GM21717 (cell line): ENCODE measurements around the gene NKD1.

Experiments used
- ATAC-seq: cut with Tn5 transposase; IDR thresholded peaks from one replicate; pipeline ENCODE4 v1.9.1; 2021; ENCODE audit warnings: mild to moderate bottlenecking, moderate library complexity; ENCODE audit not compliant: unreplicated experiment

Gene NKD1

DNA sequence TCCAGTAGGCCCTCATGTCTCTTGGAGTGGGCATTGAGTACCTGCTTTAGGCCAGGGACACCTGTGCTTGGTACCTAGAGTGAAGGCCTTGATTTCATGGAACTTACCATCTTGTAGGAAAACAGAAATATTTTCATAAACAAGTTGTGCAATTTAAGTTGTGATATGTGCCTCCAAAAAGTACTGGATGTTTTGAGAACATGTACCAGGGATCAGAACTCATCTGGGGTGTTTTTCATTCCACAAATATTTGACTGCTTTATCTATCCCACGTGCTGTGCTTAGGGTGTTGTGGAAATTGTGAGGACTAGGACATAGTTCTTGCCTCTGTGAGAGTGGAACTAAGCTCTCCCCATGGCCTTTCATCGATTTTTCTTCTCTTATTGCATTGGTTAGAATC is 8.8 kb downstream of the NKD1 start:
- ATAC-seq: no peak

DNA sequence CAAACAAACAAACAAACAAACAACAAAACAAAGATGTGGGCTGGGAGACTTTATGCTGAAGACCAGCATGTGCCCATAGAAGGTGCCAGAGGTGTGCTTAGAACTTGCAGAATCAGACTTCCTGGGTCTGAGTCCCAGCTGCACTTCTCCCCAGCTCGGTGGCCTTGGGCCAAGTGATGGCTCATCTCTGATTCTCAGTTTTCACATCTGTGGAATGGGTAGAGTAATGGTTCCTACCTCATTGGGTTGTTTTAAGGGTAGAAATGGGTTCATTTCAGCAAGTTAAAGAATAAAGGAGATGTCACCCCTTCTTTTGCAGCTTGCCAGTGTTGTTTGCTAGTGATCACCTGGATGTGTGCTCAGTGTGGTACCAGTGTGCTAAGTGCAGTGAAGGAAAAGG is 10.7 kb downstream of the NKD1 start:
- no peak for ATAC-seq

DNA sequence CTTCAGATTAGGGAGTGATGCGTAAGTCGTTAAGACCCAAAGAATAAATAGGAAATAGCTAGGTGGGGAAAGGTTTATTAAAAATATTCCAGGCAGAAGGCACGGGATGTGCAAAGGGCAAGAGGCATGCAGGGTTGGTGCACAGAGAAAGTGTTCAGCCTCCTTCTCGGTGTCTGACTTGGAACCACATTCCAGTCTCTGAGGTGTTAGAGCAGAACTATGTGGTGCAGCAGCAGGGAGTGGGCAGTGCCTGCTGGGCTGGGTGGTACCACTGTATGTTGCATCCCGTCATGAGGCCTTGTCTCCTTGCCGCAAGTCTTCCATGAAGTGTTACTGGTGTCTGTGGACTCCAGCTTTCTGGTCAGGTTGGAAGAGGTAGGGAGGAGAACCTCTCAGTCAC is 11.1 kb downstream of the NKD1 start:
- no peak for ATAC-seq

DNA sequence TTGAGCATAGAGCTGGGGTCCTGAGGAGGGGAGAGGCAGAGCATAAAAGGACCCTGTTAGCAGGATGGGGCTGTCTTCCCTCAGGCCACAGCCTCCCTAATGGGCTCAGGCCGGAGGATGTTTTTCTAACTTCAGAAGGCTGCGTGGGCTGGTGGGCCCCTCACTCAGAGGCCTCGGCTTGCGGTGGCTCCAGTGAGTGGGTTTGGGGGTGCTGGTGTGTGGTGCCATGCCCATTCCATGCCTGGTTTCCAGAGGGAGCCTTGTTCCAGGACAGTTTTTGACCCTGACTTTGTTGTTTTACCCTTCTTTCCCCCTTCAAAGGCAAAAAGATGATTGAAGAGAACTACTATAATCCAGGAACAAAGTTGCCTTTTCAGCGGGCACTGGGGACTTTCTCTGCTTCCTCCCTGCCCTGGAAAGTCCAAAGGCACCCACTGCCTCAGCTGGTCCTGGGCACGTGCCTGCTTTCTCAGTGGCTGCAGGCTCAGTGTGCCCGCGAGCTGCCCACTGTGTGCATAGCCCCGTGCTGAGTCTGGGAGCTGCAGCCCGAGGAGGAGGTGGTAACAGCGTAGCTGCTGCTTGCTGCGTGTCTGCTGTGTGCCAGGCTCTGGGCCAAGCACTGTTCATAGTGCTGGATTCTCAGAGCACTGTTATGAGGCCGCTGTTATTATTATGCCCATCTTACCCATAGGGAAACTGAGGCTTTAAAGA is 11.8 kb downstream of the NKD1 start:
- ATAC-seq: no peak

DNA sequence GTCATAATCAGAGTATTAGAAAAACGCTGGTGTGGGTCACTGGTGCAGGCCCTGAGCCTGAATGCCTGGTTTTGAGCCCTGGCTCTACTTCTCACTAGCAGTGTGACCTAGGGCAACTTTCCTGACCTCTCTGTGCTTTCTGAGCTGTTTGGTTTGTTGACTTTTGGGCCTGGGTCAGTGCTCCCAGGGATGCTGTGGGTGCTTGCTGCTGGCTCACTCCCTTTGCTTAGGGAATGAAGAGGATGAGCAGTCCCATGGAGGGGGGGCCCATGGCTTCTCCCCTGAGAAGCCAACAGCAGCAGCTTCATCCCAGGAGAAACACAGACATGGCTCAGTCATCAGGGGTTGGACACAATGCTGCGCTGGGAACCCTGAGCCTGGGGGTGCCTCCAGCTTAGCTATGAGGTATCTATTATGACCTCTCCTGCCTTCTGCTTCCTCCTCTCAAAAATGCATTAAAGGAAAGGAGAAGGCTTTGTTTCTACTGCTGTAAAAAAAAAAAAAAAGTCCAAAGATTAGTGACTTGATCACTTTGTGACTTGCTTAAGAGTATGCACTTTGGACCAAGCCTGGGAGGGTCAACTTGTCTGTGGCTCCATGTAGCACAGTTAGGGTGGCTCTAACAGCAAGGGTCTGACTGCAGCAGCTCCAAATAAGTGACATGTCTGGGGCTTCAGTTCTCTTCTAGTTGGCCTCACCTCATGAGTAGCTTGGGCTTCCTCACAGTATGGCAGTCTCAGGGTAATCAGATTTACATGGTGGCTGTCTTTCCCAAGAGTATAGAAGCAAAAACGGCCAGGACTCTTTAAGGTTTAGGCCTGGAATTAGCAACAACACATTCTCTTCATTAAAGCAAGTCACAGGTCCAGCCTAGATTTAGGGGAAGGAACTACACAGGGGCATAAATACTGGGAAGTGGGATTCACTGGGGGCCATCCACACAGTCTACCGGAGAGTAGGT is 13.0 kb downstream of the NKD1 start:
- no peak for ATAC-seq

DNA sequence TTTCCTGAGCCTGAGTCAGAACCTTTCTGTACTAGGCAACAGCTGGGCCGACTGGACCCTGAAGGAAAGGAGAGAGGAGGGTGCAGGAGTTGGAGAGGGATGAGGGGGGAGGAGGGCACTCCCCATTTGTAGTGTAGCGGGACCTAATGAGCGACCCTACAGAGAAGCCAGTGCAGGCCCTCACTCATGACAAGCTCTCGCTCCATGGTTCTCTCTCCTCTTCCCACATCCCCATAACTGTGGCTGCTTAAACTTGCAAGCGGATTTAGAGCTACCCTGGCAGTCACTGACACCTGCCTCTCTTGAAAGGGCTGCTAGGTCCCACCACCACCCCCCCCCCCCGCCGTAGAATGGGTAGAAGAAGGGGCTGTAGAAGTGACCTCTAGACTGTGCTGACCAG is 14.5 kb downstream of the NKD1 start:
- ATAC-seq: no peak

DNA sequence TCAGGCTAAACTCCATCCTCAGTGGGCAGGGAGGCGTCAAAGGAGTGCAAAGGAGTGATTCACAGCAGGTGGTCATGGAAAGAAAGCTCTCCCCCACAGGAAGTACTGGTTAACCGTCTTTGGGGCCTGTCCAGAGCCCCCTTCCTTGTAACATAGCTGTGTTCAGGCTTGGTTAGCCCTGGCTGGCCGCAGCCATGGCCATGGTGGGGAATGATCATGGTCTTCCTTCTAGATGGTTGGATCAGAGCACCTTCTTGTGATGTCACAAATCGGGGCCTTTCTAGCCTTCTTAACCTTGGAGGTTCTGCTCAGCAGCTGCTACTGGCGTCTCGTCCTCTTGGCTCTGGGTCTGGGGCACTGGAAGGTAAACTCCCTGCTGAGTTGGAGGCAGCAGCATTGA is 15.8 kb downstream of the NKD1 start:
- ATAC-seq: no peak

DNA sequence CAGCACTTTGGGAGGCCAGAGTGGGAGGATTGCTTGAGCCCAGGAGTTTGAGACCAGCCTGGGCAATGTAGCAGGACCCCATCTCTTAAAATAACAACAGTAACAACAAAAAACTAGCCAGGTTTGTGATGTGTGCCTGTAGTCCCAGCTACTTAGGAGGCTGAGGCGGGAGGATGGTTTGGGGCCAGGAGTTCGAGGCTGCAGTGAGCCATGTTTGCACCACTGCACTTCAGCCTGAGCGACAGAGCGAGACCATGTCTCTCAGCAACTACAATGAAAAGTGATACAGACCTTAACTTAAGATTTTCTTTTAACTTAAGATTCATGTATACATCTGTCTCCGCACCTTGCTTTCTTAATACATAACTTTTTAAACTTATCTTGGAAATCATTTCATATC is 17.2 kb downstream of the NKD1 start:
- ATAC-seq: no peak

DNA sequence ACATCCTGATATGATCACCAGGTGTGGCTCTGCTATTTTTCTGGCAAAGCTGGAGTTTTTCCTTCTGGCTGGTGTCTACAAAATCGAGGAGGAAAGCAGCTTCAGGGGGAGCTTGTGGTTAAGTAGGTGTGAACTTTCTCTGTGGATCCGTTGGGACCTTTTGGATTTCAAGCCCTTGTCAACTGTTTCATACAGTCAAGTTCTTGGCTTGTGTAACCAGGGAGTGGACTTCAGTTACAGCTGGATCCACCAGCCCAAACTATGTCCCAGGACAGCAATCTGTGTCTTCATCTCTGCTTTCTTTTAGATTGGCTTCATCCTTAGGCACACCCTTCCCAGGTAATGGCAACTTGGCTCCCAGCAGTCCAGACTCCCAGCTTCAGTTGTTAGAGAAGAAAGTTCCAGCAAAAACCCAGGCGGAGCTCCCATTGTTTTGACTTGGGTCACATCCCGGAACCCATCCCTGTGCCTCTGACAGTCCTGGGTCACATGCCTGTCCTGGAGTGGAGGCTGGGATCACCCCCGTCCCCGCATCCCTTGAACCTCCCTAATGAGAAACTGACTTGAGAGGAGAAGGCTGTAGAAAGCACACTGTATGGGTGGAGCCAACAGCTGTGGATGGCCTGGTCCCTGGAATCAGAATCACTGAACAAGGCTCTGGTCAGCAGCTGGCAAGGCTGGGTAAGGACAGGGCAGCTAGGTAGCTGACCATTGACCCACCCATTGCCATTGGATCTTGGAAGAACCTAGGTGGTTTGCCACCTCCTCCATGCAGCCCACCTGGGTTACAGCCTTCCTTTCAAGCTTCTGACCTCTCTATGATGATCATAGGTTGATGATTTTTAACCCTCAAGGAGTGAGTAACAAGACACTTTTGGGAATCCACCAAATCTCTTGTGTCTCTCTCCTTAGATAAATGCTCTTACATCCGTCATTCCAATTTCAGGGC is 18.1 kb downstream of the NKD1 start:
- ATAC-seq: no peak

DNA sequence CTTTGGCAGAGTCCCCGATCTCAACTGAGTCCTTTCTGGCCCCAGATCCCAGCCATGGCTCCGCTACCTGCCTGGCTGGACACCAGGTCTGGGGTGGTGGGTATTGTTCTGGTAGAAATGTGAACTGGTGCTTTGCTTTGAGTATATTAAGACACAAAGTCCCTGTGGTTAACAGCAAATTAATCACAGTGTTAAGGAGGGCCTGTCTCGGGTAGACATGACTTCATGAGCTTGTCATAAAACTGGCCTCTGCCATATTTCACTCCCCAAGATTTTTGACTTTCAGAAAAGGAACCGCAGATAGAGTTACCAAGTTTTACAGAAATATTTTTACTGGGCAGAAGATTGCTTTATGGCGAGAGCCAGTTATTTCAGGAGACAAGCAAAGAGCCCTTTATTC is 19.5 kb downstream of the NKD1 start:
- ATAC-seq: no peak

DNA sequence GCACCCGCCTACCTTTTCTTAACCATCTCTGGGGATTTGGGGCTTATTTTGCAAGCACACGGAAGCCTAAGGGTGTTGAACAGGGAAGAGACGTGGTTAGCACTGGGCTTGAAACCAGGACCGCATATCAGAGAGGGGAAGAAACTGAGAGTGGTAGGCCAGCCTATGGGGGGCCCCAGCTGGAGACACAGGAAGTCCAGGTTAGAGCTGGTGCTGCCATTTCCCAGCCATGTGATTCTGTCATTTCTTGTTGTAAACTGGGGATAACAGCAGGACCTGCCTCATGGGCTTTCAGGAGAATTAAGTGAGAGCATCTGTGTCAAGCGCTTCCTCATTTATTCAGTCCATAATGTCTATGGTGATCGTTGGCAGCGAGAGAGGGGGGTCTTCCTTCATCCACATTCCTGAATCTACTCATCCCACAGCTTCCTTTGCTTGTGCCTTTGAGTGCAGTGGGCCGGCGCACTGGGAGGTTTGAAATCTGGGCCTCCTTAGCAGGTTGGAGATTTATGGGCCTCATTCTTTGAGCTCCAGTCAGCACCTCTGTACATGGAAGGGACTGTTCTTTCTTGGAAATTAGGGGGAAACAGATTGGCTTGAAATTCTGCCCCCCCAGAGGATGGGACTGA is 20.1 kb downstream of the NKD1 start:
- ATAC-seq: no peak

DNA sequence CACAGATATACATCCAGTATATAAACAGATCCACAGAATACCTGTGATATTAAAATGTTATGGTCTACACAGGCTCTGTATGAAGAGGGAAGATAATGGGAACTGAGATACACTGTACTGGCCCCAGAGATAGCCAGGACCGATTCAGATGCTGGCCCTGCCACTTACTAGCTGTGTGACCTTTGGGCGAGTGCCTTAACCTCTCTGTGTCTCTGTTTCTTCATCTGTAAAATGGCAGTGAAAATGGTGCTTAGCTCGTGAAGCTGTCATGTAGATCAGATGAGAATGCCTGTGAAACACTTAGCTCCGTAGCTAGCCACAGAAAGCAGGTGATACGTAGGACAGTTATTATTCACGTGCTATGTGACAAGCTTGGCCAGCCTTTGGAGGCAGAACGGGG is 22.2 kb downstream of the NKD1 start:
- no peak for ATAC-seq

DNA sequence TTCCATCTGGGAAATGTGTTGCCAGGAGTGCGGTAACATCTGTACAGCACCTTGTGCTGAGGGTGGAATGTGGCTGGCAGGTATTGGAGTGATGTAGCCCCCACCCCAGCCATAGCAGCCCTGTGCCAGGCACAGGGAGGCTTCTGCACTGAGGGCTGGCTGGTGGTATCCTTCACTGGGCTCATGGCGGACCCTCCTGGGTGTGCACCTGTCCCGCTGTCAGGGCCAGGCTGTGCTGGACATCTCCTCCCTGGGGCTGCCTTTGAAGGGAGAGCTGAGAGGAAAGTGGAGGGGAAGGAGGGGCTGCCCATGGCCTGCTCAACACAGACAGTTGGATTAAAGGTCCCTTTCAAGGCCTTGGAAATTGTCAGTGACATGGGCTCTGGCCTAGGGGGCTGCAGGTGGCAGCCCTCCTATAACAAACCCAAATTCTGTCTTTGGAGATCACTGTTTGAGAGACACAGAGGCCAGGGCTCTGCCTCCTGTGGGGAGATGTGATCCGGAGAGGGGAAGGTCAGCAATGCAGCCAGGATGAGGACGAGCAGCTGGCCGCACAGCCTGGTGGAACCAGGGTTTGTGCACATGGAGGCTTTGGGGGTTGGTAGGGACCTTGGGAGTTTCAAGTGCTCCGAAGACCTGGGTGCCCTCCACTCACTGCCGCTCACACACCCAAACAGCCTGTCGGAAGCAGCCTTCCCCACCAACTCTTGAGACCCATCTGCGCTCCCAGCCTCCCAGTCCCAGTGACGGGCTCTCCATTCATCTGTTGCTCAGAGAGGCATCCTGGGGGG is 22.8 kb downstream of the NKD1 start:
- no peak for ATAC-seq

DNA sequence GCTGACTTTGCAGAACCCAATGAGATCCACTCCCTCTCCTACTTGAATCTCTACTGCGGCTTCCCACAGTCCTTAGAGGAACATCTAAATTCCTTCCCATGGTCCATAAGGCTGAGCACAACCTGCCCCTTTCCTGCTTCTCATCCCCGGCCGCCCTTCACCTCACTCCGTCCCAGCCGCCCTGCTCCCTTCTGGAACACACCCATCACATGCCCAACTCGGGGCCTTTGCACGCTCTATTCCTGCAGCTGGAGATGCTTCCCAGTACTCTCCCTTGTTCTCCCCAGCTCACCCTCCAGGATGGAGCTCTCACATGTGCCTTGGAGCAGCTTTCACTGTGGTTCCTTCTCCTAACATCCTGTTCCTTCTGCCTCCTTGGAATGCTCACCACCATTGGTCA is 23.6 kb downstream of the NKD1 start:
- no peak for ATAC-seq

DNA sequence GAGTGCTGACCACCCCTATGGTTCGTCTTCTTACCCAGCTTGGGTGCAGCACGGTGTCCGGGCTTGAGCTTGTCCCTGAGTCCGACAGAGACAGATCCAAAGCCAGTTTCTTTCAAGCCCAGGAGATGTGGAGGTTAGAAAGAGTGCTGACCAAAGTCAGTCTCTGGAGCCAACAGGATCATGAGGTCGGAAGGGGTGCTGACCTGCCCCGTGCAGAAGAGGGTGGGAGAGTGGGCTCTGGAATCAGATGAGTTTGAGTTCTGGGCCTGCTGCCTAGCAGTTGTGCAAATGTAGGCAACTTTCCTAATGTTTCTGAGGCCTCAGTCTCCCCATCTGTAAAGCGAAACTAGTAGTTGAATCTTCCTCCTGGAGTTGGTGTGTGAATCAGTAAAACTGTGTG is 24.5 kb downstream of the NKD1 start:
- no peak for ATAC-seq

DNA sequence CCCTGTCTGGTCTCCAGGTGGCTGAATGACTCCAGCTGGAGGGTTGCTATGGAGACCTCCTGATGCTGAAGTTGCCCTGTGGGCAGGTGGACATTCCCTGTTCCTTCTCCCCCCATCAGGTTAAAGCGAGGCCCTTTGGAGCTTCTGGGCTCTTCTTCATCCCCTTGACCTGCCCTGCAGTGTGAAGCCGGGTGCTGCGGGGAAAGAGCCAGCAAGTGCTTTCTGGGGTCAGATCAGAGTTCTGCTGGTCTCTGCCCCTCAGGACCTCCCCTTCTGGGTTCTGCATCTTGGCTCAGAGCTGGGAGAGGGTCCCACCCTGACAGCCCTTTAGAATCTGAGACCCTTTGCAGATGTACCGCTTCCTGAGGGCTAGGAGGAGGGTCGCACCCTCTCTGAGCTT is 25.1 kb downstream of the NKD1 start:
- ATAC-seq: no peak

DNA sequence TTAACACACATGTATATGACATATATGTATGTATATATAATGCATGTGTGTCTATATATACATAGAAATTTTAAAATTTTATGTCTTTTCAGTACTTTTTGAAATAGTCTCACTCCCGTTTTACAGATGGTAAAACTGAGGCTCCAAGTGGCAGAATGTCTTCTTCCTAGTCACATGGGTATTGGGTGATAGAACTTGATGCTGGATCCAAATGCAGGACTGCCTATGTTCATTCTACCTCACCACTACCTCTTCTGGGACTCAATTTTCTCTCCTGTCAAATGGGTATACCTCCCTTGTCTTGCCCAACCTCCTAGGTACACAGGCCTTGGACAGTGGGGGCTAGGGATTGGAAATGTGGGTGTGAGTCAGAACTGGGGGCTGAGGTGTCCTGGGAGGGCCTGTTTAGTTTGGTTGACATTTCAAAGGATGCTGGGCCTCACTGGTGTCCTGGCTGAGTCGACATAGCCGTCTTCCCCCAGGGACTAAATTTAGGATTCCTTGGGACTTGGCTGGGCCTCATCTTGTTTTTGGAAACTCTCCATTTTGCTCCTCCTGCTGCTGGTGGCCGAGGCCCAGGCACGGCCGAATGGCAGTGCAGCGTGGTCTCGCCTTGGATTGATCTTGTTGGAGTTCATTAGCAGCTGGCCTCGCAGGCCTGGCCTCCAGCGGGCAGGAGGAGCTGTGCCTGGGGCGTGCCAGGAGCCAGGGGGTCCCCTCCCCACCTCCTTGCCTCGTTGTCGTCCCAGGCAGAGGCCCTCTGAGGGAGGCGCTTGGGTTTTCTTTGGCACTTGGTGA is 25.9 kb downstream of the NKD1 start:
- no peak for ATAC-seq

DNA sequence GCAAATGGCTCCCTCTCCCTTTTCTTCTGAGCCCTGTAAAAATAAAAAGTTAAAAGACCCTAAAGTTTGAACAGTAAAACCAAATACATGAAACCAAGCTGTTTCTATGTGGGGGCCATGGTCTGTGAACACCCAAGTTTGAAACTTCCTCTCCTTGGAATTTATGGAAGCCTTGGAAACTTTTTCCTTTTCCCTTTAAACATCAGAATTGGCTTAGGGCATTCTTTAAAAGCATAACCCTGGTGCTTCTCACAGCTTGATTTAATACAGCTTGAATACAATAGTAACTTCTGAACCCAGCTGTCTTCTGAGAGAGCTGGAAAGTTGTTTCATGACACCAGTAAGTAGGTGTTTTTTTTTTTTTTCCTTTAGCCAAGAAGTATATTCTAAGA is 26.5 kb downstream of the NKD1 start:
- ATAC-seq: no peak

DNA sequence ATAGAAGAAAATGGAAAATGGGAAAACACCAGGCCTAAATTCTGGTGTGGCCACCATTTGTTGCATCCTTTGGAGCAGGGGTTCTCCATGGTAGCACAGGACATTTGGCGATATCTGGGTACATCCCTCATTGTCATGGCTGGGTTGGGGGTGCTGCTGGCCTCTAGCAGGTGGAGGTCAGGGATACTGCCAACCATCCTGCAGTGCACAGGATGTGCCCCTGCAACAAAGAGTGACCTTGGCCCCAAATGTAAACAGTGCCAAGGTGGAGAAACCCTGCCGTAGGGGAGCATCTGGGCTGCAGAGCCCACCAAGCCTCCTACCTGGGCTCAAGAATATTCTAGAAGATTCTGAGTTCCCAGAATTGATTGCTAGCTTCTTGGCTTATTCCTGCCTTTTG is 27.5 kb downstream of the NKD1 start:
- ATAC-seq: no peak
